Body of pancreas (tissue), 4 donors: Measurements from ENCODE around the gene CSMD2. TPM values are rescaled to one million over a fixed set of nuclear protein-coding genes. Genes with fewer than 3 reads are reported as not detected.

Source experiments
- ATAC-seq: fragments of 150-250 bp; one replicate; pipeline ENCODE4 v1.9.1; 2016
- DNase-seq, 4 donors: peaks; one replicate each; pipeline ENCODE4 v3.0.0-alpha.2; 2019
- H3K27ac ChIP-seq, 4 donors: fragments of 200-600 bp; sonication (generic); 1 replicate in 3 of 4; 2 replicates in 1 of 4; pipeline versions ENCODE4 v1.5.1 to v1.6.1; 2016 to 2019; ENCODE audit warnings: mild to moderate bottlenecking in 1 of 4, mixed read lengths in 1 of 4, moderate library complexity in 1 of 4
- H3K27me3 ChIP-seq, 2 donors: fragments of 200-600 bp; sonication (generic); one replicate each; pipeline ENCODE4 v1.6.0; 2016; ENCODE audit warnings: mild to moderate bottlenecking in 1 of 2
- H3K36me3 ChIP-seq, 2 donors: fragments of 200-600 bp; sonication (generic); replicated peaks in 1 of 2; 2 replicates each; pipeline ENCODE4 v1.5.1; 2016; ENCODE audit warnings: low read depth in 2 of 2; ENCODE audit not compliant: insufficient read depth in 1 of 2
- H3K4me1 ChIP-seq: fragments of 200-600 bp; sonication (generic); one replicate; pipeline ENCODE4 v1.6.0; 2016
- H3K4me3 ChIP-seq, 2 donors: fragments of 200-600 bp; sonication (generic); 1 replicate in 1 of 2; 2 replicates in 1 of 2; pipeline ENCODE4 v1.5.1; 2016 to 2019
- H3K9me3 ChIP-seq, 3 donors: fragments of 200-600 bp; sonication (generic); 1 replicate in 2 of 3; 2 replicates in 1 of 3; pipeline ENCODE4 v1.5.1; 2016
- POLR2A ChIP-seq, 3 donors: fragments of 450-650 bp; IDR thresholded peaks; one replicate each; pipeline ENCODE4 v1.6.1; 2016; ENCODE audit warnings: antibody characterized with exemption in 3 of 3, mild to moderate bottlenecking in 2 of 3
- WGBS, 2 donors: methylation state at CpG; one replicate each; pipeline ENCODE4 v1.1.5; 2017; 5-methylcytosine and 5-hydroxymethylcytosine counted together
- intact Hi-C: fragments of 100-400 bp; cut with DNase I; formaldehyde crosslinking; loops from one replicate; pipeline ENCODE4 v1.15.1; 2023
- total RNA-seq, 2 donors: library from RNA; depleted of rRNA; stranded (reverse); fragments of >200 nt; gene quantifications; one replicate each; pipeline ENCODE4 v1.1.0, GENCODE V29; 2016
- TF ChIP-seq, protein P1 (sequence below), 7 experiments: fragments of 450-650 bp in 4 of 7; fragments of 200-600 bp in 3 of 7; sonication (generic) in 3 of 7; IDR thresholded peaks; one replicate each; pipeline ENCODE4 v1.5.1; 2016 to 2019; ENCODE audit warnings: antibody characterized with exemption in 7 of 7

The CSMD2 gene
- total RNA-seq, 2 donors from 2014 or later: 0.26 to 0.33 TPM

DNA sequence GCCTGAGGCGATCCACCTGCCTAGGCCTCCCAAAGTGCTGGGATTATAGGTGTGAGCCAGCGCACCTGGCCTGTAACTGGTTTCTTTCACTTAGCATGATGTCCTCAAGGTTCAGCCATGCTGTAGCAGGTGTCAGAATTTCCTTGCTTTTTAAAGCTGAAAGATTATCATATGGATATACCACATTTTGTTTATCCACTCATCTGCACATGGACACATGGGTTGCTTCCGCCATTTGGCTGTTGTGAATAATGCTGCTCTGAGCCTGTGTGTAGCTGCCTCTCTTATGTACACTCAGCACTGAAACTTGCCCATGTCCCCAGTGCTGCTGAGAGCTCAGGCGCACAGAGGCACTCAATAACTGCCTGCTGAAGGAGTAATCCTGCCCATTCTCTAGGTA is 11.8 kb downstream of the CSMD2 start:
- 87 to 96% methylated on average over 4 of the region's 4 CpGs for WGBS, 2 donors
- no peaks in the 10 kb centered on the region for H3K9me3 ChIP-seq
- no peaks in the 10 kb centered on the region for H3K27me3 ChIP-seq
- intact Hi-C loops: no loop called here
- H3K4me1 ChIP-seq: no peaks in the 10 kb centered on the region
- H3K36me3 ChIP-seq: no peaks in the 10 kb centered on the region
- H3K27ac ChIP-seq: no peak overlapping the region
- ATAC-seq (no peak), DNase-seq (no peak)
- H3K4me3 ChIP-seq: no peak overlapping the region
- TF ChIP-seq, protein P1, sequence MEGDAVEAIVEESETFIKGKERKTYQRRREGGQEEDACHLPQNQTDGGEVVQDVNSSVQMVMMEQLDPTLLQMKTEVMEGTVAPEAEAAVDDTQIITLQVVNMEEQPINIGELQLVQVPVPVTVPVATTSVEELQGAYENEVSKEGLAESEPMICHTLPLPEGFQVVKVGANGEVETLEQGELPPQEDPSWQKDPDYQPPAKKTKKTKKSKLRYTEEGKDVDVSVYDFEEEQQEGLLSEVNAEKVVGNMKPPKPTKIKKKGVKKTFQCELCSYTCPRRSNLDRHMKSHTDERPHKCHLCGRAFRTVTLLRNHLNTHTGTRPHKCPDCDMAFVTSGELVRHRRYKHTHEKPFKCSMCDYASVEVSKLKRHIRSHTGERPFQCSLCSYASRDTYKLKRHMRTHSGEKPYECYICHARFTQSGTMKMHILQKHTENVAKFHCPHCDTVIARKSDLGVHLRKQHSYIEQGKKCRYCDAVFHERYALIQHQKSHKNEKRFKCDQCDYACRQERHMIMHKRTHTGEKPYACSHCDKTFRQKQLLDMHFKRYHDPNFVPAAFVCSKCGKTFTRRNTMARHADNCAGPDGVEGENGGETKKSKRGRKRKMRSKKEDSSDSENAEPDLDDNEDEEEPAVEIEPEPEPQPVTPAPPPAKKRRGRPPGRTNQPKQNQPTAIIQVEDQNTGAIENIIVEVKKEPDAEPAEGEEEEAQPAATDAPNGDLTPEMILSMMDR (IDR thresholded peaks at IDR 0.05): no peak
- no peak for TF ChIP-seq POLR2A (IDR thresholded peaks at IDR 0.05)

DNA sequence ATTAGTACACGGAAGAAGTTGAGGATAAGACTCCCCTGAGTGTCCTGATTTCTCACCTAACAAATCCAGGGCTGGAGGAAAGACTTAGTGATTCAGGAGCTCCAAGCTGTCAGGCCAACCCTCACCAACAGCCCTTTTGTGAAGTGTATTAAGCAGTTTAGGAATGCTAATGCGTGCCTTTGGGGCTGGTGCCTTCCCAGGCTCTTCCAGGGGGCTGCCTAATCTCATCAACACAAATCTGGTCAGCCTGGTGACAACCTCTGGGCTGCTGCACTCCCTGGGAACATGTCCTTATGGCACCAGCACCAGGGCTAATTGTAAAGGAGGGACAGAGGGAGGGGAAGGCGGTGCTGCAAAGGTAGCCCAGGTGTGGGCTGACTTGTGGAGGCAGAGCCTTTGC is 15.5 kb downstream of the CSMD2 start:
- H3K36me3 ChIP-seq: no peaks in the 10 kb centered on the region
- no peak overlapping the region for H3K4me3 ChIP-seq
- no peaks in the 10 kb centered on the region for H3K9me3 ChIP-seq
- ATAC-seq (no peak), DNase-seq (no peak)
- TF ChIP-seq, protein P1 (IDR thresholded peaks at IDR 0.05): no peak
- TF ChIP-seq POLR2A (IDR thresholded peaks at IDR 0.05): no peak
- H3K27ac ChIP-seq: no peak overlapping the region
- WGBS, 2 donors: 31 to 33% methylated on average over 3 of the region's 3 CpGs
- H3K27me3 ChIP-seq: no peaks in the 10 kb centered on the region
- intact Hi-C loops: no loop called here
- no peaks in the 10 kb centered on the region for H3K4me1 ChIP-seq

DNA sequence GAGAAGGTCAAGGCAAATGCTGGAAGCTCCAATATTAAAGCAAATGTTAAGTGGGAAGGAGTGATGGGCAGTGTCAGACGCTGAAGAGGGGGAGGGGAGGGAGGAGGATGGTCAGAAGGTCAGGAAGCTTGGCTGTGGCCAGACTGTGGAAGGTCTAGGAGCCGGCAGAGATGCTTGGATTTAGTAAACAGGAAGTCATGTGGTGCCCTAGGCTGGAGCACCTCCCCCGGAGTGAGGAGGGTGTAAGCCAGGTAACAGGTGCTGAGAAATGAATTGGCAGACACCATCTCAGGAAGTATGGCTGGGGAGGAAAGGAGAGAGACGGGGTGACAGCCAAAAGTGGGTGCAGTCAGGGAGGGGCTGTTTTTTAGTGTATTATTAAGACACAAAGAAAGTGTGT is 17.7 kb downstream of the CSMD2 start:
- DNase-seq (no peak), ATAC-seq (no peak)
- Histone ChIP-seq H3K4me3 (no peak overlapping the region), H3K9me3 (no peaks in the 10 kb centered on the region), H3K27ac (no peak overlapping the region), H3K27me3 (no peaks in the 10 kb centered on the region), H3K36me3 (no peaks in the 10 kb centered on the region), H3K4me1 (no peaks in the 10 kb centered on the region)
- TF ChIP-seq, protein P1 (IDR thresholded peaks at IDR 0.05): no peak
- TF ChIP-seq POLR2A (IDR thresholded peaks at IDR 0.05): no peak
- intact Hi-C loops: no loop called here
- WGBS, 2 donors: 21 to 23% methylated on average over 4 of the region's 4 CpGs

- Histone ChIP-seq H3K4me3 (no peak overlapping the region), H3K36me3 (no peaks in the 10 kb centered on the region), H3K4me1 (no peaks in the 10 kb centered on the region), H3K27ac (no peak overlapping the region), H3K27me3 (no peaks in the 10 kb centered on the region), H3K9me3 (no peaks in the 10 kb centered on the region)
- ATAC-seq (no peak), DNase-seq (no peak)
- TF ChIP-seq, protein P1 (IDR thresholded peaks at IDR 0.05): no peak
- TF ChIP-seq POLR2A (IDR thresholded peaks at IDR 0.05): no peak
- 38 to 64% methylated on average over 6 of the region's 6 CpGs for WGBS, 2 donors
- intact Hi-C loops: no loop called here
Measured at GRCh38 chr1:34144766-34145165, 20.3 kb downstream of the CSMD2 start.

GRCh38 chr1:34143975-34144374 is 21.1 kb downstream of the CSMD2 start:
- ATAC-seq (no peak), DNase-seq (peak in 1 of 4 donors; percentile 32)
- Histone ChIP-seq H3K36me3 (no peaks in the 10 kb centered on the region), H3K4me3 (no peak overlapping the region), H3K27me3 (no peaks in the 10 kb centered on the region), H3K27ac (no peak overlapping the region), H3K9me3 (no peaks in the 10 kb centered on the region), H3K4me1 (no peaks in the 10 kb centered on the region)
- intact Hi-C loops: no loop called here
- 36 to 37% methylated on average over 2 of the region's 2 CpGs for WGBS, 2 donors
- TF ChIP-seq POLR2A (IDR thresholded peaks at IDR 0.05): no peak
- TF ChIP-seq, protein P1 (IDR thresholded peaks at IDR 0.05): no peak
